Fibroblast of skin of right biceps (primary cell): ENCODE measurements around the gene HECA.
"Not testable (repeated sequence)": the region's sequence is repeated elsewhere in the genome, so short reads cannot be mapped to it uniquely, and the experiment has no call there.

Experiments used
- DNase-seq: peaks from one replicate; pipeline ENCODE4 v3.0.0-alpha.2; 2013

Gene HECA, protein sequence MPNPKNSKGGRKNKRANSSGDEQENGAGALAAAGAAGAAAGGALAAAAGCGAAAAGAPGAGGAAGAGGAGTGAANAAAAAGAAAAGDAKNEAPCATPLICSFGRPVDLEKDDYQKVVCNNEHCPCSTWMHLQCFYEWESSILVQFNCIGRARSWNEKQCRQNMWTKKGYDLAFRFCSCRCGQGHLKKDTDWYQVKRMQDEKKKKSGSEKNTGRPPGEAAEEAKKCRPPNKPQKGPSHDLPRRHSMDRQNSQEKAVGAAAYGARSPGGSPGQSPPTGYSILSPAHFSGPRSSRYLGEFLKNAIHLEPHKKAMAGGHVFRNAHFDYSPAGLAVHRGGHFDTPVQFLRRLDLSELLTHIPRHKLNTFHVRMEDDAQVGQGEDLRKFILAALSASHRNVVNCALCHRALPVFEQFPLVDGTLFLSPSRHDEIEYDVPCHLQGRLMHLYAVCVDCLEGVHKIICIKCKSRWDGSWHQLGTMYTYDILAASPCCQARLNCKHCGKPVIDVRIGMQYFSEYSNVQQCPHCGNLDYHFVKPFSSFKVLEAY

DNA sequence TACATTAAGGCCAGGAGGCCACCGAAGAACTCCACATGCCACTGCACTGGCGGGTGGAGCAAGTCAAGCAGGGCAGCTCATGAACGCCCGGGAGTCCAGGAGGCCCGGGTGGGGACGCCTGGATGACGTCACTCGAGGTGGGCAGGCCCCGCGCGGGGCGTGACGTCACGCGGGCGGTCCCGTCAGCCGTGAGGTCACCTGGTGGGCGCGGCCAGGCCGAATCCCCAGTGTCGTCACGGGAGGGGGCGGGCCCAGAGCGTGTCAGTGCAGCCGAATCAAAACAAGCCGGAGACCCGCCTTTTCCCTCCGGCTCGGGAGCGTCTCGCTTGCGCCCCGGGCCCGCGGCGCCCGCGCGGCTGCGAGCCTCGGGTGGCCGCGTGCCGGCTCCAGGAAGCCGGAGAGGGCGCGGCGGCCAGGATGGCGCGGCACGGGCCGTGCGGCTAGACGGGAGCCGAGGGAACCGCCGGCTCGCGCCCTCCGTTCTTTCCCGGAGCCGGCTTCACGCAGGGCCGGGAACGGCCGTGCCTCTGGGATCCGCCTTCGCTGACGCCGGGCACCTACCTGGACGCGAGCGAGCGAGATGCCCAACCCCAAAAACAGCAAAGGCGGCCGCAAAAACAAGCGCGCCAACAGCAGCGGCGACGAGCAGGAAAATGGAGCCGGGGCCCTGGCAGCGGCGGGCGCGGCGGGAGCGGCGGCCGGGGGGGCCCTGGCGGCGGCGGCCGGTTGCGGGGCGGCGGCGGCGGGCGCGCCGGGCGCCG, at the start of gene HECA:
Gene HECA (plus strand): TSS at position 264 of the 761 bp plus-strand sequence. CDS start 317 bp downstream, at position 581.
- DNase-seq: peak; percentile 96

DNA sequence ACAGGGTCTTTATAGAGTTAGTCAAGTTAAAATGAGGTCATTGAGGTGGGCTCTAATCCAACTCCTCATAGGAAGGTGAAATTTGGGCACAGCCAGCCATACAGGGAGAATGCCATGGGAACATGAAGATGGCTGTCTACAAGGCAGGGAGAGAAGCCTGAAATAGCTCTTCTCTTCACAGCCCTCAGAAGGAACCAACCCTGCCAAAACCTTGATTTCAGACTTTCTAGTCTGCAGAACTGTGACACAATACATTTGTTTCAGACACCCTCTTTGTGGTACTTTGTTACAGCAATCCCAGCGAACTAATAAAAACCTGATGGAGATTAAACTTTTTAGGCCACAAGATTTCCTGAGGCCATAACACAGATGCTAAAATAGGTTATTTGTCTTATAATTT, 43.1 kb upstream of the HECA start:
- no peak for DNase-seq

DNA sequence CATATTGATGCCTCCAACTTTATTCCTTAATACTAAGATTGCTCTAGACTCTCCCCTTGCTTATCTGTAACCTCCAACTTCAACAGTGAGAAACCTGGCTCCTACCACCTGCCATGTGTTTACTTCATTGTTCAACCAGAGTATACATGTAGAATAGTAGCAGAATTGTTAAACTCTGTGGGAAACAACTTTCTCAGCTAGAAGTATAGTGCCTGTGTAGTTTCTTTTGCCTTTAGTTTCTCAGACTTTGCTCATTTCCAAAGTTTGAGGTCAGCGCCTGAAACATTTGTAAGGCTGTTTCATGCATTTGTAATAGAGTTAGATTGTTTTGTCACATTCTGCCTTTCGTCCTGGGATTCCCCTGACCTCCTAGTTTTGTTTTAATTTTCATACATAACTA, 34.9 kb upstream of the HECA start:
- DNase-seq: no peak

DNA sequence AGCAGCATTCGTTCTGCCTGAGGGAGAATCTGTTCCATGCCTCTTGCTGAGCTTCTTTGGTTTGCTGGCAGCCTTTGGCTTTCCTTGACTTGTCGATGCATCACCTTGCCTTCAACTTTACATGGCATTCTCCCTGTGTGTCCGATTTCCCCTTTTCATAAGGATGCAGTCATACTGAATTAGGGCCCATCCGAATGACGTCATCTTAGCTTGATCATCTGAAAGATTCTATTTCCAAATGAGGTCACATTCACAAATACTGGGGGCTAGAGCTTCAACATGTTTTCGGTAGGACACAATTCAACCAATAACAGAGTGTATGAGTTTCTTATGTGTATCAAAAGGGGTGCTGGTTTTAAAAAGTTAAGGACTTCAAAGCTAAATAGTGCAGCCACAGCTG, 27.8 kb upstream of the HECA start:
- no peak for DNase-seq

DNA sequence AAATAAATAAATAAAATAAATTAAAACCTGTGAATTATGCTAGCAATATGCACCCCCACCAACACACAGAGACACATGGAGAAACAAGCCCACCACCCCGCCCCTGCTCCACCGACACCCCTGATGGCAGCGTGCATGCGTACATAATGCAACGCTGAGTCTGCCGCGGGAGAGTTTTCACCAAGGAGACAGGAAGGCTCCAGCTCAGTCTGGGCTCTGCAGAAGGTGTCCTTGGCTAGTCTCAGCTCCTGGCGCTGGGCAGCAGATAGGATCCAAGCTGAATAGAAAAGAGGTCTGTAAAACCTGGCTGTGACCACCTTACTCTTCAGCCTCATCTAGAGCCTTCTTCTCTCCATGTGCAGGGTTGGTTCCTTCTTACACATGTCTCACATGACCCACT, 26.5 kb upstream of the HECA start:
- no peak for DNase-seq

DNA sequence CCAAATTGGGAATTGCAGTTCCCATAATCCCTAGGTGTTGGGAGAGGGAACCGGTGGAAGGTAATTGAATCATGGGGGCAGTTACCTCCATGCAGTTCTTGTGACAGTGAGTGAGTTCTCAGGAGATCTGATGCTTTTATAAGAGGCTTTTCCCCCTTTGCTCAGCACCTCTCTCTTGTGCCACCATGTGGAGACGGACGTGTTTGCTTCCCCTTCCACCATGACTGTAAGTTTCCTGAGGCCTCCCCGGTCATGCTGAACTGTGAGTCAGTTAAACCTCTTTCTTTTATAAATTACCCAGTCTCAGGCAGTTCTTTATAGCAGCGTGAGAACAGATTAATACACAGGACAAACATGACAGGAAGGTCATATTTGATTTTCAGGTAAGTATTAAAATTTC, 25.3 kb upstream of the HECA start:
- peak; percentile 48 for DNase-seq

DNA sequence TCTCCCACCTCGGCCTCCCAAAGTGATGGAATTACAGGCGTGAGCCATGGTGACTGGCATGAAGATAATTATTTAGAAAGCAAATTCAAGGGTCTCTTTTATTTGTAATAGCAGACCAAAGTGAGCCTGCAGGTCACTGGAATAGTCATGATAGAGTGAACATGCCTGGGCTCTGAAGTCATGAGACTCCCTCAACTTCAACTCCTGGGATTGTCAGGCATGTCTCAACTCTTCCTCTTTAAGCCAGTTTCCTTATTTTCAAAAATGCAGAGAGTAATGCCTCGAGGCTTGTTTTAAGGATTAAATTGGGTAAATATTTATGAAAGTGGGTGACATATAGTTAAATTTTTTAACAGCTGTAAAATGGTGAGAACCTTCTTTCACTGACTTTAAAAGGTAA, 22.7 kb upstream of the HECA start:
- no peak for DNase-seq

DNA sequence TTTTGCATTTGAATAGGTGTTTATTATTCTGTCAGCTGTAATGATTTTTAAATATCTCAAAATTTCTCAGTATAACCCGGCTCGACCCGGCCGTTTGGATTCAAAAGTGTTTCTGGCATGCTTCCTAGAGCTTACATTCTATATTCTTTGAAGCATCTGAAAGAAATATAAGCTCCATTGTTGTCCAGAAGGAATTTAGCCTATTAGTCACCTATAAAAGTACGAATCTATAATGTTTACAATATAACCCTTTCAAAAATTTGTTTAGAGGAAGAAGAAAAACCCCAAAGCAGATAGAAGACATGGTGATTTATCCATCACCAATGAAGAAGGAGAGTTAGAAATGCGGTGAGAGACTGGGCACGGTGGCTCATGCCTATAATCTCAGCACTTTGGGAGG, 22.3 kb upstream of the HECA start:
- no peak for DNase-seq

DNA sequence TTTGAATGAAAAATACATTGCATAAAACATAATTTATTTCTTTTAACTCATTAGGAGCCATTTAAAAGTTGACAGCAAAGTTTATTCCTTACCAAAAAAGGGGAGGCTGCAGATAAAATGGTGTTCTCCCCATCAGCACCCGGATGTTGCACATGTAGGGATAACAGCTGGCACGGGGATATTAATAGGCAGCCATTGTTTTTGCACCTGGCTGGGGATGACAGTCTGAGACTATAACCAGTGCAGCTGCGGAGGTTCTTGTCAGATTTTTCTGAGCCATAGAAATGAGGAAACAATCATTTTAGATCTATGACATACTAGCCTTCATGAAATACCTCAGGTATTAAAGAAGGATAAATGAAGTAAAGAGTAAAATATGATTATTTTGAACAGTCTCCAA, 20.1 kb upstream of the HECA start:
- DNase-seq: no peak

DNA sequence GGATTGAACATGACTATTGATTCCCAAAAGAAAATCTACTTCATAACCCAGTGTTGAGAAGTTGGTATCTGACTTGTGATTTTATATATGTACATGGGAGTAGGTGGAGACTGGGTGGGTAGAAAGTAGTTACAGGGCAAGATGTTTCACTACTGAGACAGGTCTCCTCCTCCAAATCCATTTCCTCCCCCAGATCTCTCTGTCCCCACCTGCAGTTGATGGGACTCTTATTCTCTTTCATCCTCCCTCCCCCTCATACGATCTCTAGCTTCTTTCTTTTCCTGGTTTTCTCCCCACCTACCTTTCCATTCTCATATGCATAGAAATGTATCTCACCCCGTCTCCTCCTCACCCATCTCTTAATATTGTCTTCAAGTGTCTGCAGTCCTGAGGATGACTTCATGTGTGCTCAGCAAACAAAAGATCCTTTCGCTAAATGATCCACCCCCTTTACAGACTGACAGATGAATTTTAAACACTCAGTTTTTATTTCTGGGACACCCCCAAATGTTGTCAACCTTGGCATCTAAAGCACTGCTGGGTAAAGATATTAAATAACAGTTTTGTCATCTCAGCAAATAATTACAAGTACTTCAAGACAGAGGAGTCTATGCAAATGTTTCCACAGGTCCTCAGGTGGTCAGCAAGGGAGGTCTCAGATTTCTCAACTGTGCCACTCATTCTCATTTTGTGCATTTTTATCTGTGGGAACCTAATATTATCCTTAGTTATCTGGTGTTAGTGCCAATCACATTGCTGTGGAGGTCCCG, 18.7 kb upstream of the HECA start:
- no peak for DNase-seq

DNA sequence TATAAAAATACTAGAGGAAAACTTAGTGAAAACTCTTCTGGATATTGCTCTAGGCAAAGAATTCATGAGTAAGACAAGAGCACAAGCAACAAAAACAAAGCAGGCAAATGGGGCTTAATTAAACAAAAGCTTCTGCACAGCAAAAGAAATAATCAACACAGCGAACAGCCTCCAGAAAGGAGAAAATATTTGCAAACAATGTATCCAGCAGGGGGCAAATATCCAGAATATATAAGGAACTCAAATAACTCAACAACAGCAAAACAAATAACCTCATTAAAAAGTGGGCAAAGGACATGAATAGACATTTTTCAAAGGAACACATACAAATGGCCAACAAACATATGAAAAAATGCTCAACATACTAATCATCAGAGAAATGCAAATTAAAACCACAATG, 17.1 kb upstream of the HECA start:
- no peak for DNase-seq

DNA sequence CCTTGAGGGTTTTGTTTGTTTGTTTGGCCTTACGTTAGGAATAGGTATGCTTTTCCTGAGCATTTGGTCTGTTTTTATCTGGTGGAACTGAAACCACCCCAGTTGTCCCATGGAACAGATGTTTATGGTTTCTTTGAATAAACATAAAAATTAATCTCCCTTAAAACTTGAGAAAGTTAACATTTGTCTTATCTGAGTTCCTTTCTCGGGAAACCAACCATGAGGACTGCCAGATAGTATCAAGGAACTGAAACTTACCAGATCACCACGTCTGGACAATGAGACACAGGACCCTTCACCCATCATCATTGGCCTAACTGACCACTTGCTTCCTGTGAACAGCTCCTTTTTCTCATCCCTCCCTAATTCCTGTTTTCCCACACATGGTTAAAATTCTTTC, 15.3 kb upstream of the HECA start:
- no peak for DNase-seq

DNA sequence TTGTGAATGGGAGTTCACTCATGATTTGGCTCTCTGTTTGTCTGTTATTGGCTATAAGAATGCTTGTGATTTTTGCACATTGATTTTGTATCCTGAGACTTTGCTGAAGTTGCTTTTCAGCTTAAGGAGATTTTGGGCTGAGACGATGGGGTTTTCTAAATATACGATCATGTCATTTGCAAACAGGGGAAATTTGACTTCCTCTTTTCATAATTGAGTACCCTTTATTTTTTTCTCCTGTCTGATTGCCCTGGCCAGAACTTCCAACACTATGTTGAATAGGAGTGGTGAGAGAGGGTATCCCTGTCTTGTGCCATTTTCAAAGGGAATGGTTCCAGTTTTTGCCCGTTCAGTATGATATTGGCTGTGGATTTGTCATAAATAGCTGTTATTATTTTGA, 12.1 kb upstream of the HECA start:
- not testable (repeated sequence) for DNase-seq

DNA sequence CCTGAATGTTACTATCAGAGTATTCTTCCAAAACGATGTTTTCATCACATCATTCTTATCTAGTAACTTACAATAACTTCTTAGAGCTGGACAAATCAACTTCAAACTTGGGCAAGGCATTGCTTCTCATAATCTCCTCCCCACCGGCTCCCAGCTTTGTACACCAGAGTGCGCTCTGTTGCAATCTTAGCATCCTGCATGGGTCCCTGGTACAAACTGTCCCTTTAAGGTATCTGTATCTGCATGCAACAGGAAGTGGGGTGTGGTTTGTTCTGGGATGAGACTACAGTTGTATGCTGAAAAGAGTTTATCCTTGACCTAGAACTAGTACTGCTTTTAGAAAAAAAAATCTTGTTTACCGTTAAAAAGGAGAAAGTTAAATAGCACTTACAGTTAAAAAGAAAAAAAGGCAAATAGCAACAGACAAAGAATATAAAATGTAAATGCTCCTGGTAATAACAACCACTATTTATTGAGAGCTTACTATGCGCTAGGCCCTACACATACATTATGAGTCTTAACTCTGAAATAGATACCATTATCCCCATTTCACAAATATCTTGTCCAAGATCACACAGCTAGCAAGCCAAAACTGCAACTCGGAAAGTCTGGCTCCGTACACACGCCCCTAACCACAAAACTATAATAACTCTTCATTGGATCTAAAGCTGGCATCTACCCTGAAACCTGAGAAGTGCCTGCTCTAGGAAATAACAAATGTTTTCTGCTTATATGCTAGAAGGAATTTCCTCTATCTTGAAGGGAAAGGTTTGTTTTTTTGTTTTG, 9.8 kb upstream of the HECA start:
- DNase-seq: peak; percentile 74

DNA sequence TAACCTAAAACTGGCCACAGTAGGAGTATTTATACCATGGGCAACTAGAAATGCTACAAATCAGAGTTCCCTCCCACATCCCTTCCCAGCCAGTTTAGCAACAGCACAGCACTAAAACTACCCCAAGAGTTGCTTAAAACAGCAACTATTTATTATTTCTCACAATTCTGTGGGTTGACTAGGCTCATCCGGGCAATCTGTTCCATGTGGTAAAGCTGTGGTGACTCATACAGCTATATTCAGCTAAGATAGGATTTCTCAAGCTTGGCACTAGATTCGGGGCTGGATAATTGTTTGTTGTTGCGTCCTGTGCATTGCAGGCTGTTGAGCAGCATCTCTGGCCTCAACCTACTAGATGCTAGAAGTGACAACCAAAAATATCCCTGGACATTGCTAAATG, 8.6 kb upstream of the HECA start:
- DNase-seq: peak; percentile 81

DNA sequence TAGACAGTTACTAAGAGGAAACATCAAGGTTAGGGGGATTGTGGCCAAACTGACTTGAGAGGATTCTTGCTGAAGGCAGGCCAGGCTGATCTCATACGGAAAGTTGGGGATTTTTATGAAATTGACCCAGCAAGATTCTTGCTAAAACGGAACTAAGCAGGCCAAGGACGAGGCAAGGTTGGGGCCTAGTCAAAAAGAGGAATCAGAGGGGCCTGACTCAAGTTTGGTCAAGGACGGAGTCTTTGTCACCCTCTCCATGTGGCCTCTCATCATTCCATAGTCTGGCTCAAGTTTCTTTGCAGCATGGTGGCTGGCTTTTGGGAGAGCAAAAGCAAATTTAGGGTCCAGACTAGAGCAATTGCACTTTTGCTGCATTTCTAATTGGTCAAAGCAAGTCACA, 7.9 kb upstream of the HECA start:
- no peak for DNase-seq

DNA sequence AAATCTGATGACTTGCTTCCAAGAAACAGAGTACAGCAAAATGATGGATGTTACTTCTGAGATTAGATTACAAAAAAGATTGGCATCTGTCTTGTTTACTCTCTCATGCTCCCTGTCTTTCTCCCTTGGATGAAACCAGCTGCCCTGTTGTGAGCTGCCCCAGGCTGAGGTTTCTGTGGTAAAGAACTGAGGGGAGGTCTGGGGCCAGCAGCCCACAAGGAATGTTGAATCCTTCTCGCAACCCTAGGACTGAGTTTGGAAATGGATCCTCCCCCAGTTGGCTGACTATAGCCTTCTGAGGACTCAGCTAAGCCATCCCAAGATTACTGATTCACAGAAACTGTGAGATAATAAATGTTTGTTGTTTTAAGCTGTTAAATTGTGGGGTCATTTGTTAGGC, 5.6 kb upstream of the HECA start:
- DNase-seq: peak; percentile 76

DNA sequence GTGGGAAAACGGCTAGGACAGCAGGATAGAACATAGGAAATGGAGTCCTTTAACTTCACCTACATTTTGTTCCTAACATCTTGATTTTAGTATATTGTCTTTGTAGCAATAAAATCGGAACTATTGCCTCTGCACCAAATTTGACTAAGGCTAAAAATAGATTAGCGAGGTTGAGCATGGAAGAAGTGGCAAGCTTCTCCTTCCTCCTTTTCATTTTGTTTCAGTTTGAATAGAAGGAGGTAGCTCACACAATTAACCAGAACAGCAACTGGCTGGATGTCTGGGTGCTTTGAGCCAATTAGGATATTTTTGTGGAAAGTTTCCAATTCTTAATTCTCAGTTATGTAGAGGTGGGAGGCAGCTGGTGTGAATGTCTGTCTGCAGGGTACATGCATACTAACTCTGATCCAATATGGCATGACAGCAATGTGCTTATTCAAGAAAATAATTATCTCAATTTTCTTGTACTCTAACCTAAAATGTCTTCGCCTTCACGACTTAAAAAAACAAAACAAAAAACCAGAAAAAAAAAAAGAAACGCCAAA, 3.1 kb upstream of the HECA start:
- no peak for DNase-seq

DNA sequence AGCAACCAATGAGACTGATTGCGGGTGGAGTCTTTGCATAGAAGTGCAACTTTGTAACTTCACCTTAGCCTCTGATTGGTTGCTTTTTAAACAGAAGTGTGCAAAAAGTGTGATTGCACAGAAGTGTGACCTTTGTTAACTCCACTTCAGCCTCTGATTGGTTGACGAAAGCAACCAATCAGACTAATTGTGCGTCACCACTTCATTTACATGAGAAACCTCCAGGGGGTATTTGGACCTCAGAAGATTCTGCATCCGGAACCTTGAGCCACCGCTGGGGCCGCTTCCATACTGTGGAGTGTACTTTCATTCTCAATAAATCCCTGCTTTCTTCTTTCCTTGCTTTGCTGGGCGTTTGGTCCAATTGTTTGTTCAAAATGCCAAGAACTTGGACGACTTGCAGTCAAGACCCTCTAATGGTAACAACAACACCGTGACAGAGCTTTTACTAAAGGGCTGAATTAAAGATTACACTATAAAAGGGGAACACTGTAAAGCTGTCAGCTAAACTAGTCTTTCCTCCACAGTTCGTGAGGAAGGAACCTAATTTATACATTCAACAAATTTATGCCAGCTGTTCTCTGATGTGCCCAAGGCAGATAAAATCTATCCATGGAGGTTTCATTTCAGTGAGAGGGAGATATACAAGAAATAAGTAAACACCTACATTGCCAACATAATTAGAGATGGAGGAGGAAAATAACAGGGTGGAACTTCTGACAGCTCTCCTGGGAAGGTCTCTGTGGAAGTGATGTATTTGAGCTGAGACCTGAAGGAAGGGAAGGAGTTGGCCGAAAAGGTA, 1.4 kb upstream of the HECA start:
- no peak for DNase-seq

DNA sequence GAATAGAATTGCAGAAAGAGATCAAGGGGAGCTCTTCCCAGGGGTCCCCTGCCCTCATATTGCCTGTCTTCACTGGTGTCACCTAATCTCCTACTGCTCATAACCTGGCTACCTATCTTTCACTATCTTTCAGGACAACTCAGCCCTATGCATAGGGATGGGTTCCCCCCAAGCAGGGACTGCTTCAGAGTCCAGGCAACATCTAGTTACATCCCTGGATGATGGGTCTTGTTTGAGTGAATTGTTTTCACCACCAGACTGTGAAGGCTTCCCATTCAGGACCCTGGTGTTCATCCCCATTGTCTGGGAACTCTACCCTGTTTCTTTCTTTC, 850 bp upstream of the HECA start:
- DNase-seq: no peak
